ENCODE data around the gene TRIM60.

DNA sequence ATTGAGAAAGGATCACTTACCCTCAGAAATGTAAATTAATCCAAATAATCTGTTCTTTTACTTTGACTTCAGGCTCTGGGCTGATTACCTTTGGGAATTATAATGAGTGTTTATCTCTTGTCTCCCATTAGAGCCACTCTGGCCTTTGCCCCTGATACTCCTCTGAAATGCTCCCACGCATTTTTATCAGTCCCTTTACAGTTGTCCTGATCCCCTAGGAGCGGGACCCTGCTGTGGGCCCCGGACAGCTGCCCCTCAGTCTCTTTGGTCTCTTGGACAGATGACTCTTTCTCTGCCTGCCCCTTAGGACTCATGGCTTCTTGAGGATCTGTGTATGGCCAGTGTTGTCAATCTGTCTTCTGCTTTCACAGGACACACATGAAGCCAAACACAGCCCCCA lies 20.8 kb downstream of the TRIM60 start:
- TF ChIP-seq POLR2A (IDR thresholded peaks at IDR 0.05): no peak
- TF ChIP-seq, protein P1, sequence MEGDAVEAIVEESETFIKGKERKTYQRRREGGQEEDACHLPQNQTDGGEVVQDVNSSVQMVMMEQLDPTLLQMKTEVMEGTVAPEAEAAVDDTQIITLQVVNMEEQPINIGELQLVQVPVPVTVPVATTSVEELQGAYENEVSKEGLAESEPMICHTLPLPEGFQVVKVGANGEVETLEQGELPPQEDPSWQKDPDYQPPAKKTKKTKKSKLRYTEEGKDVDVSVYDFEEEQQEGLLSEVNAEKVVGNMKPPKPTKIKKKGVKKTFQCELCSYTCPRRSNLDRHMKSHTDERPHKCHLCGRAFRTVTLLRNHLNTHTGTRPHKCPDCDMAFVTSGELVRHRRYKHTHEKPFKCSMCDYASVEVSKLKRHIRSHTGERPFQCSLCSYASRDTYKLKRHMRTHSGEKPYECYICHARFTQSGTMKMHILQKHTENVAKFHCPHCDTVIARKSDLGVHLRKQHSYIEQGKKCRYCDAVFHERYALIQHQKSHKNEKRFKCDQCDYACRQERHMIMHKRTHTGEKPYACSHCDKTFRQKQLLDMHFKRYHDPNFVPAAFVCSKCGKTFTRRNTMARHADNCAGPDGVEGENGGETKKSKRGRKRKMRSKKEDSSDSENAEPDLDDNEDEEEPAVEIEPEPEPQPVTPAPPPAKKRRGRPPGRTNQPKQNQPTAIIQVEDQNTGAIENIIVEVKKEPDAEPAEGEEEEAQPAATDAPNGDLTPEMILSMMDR (IDR thresholded peaks at IDR 0.05): no peak

All from Peyer's patch (tissue), 4 donors.